Colonic mucosa (tissue), 4 donors: ENCODE results near the gene KLHL34. TPM values are rescaled to one million over a fixed set of nuclear protein-coding genes. Genes with fewer than 3 reads are reported as not detected.

Experiments used
- DNase-seq: peaks from one replicate; pipeline ENCODE4 v3.0.0-alpha.2; 2020
- H3K27ac ChIP-seq: fragments of 200-600 bp; one replicate; pipeline ENCODE4 v1.8.0; 2021
- H3K27me3 ChIP-seq: fragments of 200-600 bp; one replicate; pipeline ENCODE4 v1.8.0; 2021
- H3K36me3 ChIP-seq: fragments of 200-600 bp; one replicate; pipeline ENCODE4 v1.8.0; 2021
- H3K4me1 ChIP-seq: fragments of 200-600 bp; one replicate; pipeline ENCODE4 v1.8.0; 2021; ENCODE audit warnings: mild to moderate bottlenecking
- H3K4me3 ChIP-seq: fragments of 200-600 bp; one replicate; pipeline ENCODE4 v1.8.0; 2021
- H3K9ac ChIP-seq, 2 donors: one replicate each; pipeline ENCODE4 v1.7.0; 2013; ENCODE audit warnings: control low read depth in 2 of 2, low read depth in 2 of 2, low read length in 2 of 2
- H3K9me3 ChIP-seq: fragments of 200-600 bp; one replicate; pipeline ENCODE4 v1.8.0; 2021
- CTCF ChIP-seq: fragments of 200-600 bp; IDR thresholded peaks from one replicate; pipeline ENCODE4 v1.8.0; 2022; ENCODE audit warnings: antibody characterized with exemption, mild to moderate bottlenecking
- intact Hi-C: fragments of 100-400 bp; cut with DNase I; formaldehyde crosslinking; loops from one replicate; pipeline ENCODE4 v1.14.1; 2022
- total RNA-seq, 2 donors: library from RNA; stranded (reverse); fragmentation: NEBNext Ultra II Directional in 1 of 2; extraction: Animal tissue kit (Norgen Biotek cat#: 25700) in 1 of 2; gene quantifications; one replicate each; pipeline ENCODE4 v1.2.1, GENCODE V29; 2021
- donor health status: healthy.
- donor health status: DM: no; HTN: no; CAD: no.
- donor health status: DM: no; HTN: no; CAD: no.

The KLHL34 gene
- 1 to 10 TPM; 2.3 to 3.6 TPM for total RNA-seq

GRCh38 chrX:21658152-21658737, at the start of gene KLHL34:
TSS of gene KLHL34 (minus strand) at chrX:21658330. CDS start at chrX:21657788, 542 bp downstream.
- H3K4me3 ChIP-seq: peak within 1 kb of the TSS; percentile 30
- DNase-seq: peak; percentile 31

GRCh38 chrX:21705225-21705624, 47.1 kb upstream of the KLHL34 start:
- DNase-seq: no peak
- Histone ChIP-seq H3K27me3 (no peaks in the 10 kb centered on the region), H3K36me3 (no peaks in the 10 kb centered on the region), H3K4me1 (no peaks in the 10 kb centered on the region), H3K9ac (no peak overlapping the region), H3K27ac (no peak overlapping the region), H3K9me3 (no peaks in the 10 kb centered on the region), H3K4me3 (no peak overlapping the region)
- TF ChIP-seq CTCF: no peak
- intact Hi-C loops: no loop called here

More at GRCh38 chrX:21658152-21658737, at the start of gene KLHL34:
- TF ChIP-seq CTCF: no peak
- Histone ChIP-seq H3K36me3 (no peaks in the 10 kb centered on the region), H3K9ac (peak within 1 kb of the TSS in 1 of 2 donors; percentile 55), H3K4me1 (no peaks in the 10 kb centered on the region), H3K27ac (peak within 1 kb of the TSS; percentile 55), H3K9me3 (no peaks in the 10 kb centered on the region), H3K27me3 (peaks cover 7% of the 10 kb centered on the region)
- intact Hi-C loops: no loop called here

GRCh38 chrX:21702725-21703124, 44.6 kb upstream of the KLHL34 start:
- DNase-seq: no peak
- no peak for TF ChIP-seq CTCF
- H3K4me1 ChIP-seq: no peaks in the 10 kb centered on the region

GRCh38 chrX:21700967-21701366, 42.8 kb upstream of the KLHL34 start:
- no peak overlapping the region for H3K4me3 ChIP-seq
- intact Hi-C loops: no loop called here
- H3K4me1 ChIP-seq: no peaks in the 10 kb centered on the region
- no peak overlapping the region for H3K9ac ChIP-seq
- no peak for TF ChIP-seq CTCF
- H3K27ac ChIP-seq: no peak overlapping the region
- no peaks in the 10 kb centered on the region for H3K9me3 ChIP-seq
- DNase-seq: no peak
- no peaks in the 10 kb centered on the region for H3K36me3 ChIP-seq
- H3K27me3 ChIP-seq: no peaks in the 10 kb centered on the region

More at GRCh38 chrX:21702725-21703124, 44.6 kb upstream of the KLHL34 start:
- no peaks in the 10 kb centered on the region for H3K9me3 ChIP-seq
- H3K27me3 ChIP-seq: no peaks in the 10 kb centered on the region
- no peaks in the 10 kb centered on the region for H3K36me3 ChIP-seq
- no peak overlapping the region for H3K4me3 ChIP-seq
- H3K9ac ChIP-seq: no peak overlapping the region
- H3K27ac ChIP-seq: no peak overlapping the region
- intact Hi-C loops: no loop called here

- H3K9me3 ChIP-seq: no peaks in the 10 kb centered on the region
- no peak overlapping the region for H3K27ac ChIP-seq
- no peak for DNase-seq
- no peaks in the 10 kb centered on the region for H3K4me1 ChIP-seq
- H3K27me3 ChIP-seq: no peaks in the 10 kb centered on the region
- H3K36me3 ChIP-seq: no peaks in the 10 kb centered on the region
- intact Hi-C loops: no loop called here
- H3K4me3 ChIP-seq: no peak overlapping the region
- TF ChIP-seq CTCF: no peak
- H3K9ac ChIP-seq: no peak overlapping the region
Observed at GRCh38 chrX:21700275-21700674, 42.1 kb upstream of the KLHL34 start.
